GM19351 (cell line): ENCODE measurements around the gene ALPK3.

ENCODE experiments used
- ATAC-seq: cut with Tn5 transposase; IDR thresholded peaks from one replicate; pipeline ENCODE4 v1.9.1; 2021; ENCODE audit warnings: mild to moderate bottlenecking, moderate library complexity; ENCODE audit not compliant: unreplicated experiment

Gene ALPK3, protein sequence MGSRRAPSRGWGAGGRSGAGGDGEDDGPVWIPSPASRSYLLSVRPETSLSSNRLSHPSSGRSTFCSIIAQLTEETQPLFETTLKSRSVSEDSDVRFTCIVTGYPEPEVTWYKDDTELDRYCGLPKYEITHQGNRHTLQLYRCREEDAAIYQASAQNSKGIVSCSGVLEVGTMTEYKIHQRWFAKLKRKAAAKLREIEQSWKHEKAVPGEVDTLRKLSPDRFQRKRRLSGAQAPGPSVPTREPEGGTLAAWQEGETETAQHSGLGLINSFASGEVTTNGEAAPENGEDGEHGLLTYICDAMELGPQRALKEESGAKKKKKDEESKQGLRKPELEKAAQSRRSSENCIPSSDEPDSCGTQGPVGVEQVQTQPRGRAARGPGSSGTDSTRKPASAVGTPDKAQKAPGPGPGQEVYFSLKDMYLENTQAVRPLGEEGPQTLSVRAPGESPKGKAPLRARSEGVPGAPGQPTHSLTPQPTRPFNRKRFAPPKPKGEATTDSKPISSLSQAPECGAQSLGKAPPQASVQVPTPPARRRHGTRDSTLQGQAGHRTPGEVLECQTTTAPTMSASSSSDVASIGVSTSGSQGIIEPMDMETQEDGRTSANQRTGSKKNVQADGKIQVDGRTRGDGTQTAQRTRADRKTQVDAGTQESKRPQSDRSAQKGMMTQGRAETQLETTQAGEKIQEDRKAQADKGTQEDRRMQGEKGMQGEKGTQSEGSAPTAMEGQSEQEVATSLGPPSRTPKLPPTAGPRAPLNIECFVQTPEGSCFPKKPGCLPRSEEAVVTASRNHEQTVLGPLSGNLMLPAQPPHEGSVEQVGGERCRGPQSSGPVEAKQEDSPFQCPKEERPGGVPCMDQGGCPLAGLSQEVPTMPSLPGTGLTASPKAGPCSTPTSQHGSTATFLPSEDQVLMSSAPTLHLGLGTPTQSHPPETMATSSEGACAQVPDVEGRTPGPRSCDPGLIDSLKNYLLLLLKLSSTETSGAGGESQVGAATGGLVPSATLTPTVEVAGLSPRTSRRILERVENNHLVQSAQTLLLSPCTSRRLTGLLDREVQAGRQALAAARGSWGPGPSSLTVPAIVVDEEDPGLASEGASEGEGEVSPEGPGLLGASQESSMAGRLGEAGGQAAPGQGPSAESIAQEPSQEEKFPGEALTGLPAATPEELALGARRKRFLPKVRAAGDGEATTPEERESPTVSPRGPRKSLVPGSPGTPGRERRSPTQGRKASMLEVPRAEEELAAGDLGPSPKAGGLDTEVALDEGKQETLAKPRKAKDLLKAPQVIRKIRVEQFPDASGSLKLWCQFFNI (N-terminal part only)

DNA sequence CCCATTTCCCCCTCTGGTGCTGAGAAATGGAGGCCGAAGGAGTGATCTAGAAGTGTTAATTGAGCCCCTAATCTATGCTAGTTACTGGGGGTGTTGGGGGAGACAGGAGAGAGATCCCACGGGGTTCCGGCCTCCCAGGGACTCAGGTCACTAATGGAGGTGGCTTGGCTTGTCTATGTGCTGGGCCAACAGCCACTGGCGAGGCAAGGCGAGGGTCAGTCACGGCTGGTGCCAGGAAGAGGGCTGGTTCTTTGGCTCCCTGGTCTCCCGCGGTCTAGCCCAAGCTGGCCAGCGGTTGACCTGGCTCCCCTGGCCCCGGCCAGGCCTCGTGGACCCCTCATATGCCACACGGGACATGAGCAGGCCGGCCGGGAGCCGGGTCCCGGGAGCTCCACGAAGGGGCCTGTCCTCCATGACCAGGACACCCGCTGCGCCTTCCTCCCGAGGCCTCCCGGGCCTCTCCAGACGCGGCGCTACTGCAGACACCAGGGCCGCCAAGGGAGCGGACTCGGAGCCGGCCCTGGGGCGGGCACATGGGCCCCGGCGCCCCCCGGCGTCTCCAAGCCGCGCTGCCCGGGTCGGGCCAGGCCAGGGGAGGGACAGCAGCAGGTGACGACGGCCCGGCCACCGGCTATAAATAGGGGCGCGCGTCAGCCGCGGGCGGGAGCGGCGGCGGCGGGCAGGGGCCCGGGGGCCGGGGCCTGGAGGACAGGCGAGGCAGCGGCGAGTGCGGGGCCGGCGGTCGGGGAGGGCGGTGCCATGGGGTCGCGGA is at the start of gene ALPK3:
Gene ALPK3 (plus strand): TSS at position 663 of the 772 bp plus-strand sequence. CDS start 97 bp downstream, at position 760.
- no peak for ATAC-seq

DNA sequence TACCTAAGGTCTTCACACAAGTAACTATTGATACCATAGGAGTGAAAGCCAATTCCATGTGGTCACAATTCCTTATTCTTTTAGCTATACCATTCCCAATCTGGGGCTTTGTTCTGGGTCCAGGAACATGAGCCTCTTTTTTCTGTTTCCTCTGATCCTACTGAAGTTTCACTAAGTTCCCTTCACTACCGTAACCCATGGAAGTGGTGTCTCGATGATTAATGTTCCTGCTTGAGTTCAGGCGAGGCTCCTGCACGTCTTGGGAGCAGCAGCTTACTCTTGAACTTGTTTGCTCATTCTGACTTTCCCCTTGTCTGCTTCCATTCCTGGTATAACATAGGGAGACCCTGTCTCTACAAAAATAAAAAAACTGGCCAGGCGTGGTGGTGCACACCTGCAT is 45.1 kb upstream of the ALPK3 start:
- no peak for ATAC-seq

DNA sequence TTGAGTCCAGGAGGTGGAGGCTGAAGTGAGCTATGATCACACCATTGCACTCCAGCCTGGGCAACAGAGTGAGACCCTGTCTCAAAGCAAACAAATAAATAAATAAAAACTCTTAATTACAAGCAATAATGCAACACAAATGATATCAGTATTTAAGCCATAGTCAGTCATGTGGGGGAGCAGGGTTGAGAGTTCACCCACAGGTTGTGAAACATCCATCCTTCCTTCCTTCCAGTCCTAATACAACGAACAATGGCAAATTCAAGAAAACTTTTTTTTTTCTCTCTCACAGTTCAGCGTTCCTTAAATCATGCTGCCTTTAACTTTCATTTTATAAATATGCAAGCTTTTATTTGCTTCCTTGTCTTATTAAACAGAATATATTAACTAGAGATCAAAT is 44.7 kb upstream of the ALPK3 start:
- no peak for ATAC-seq

DNA sequence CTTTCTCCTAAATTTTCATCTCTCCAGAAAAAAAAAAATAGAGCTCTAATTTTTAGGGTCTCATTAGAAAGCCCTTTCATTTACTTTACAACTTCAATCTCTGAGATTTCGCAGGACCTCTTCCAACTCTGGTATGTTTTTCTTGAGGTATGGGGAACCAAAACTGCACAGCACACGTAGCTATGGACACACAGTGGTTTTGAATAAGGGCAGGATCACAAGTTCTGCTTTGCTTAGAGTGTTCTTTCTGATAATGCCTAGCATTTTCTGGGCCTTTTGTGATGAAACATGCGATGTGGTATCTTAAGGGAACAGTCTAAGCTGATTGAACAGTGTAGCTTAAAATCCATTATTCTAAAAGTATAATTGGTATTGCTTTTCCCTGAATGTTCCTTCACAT is 43.4 kb upstream of the ALPK3 start:
- no peak for ATAC-seq

DNA sequence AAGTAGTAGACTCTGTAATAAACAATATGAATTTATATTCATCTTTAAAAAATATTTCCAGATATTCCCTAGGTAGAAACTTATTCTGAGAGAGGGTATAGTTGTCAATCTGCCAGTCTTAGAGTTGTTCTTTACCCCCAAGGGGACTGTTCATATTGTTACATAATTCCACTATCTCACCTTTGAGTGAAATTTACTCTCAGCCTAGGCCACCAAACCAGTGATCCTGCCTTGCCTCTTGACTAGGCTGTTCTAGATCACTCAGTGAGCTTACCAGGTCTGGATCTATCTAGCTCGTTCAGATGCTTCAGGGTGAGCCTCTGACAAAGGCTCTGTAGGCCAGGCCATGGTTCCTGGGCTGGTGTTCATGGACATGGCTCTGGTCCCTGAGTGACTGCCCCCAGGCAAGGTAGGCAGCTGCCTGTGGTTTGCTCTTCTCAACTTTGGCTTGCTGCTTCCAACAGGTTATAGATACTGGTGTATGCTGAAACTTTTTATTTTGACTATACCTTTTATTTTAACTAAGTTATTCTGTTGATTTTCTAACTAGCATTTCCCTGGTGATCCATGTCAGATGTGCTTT is 41.2 kb upstream of the ALPK3 start:
- ATAC-seq: no peak

DNA sequence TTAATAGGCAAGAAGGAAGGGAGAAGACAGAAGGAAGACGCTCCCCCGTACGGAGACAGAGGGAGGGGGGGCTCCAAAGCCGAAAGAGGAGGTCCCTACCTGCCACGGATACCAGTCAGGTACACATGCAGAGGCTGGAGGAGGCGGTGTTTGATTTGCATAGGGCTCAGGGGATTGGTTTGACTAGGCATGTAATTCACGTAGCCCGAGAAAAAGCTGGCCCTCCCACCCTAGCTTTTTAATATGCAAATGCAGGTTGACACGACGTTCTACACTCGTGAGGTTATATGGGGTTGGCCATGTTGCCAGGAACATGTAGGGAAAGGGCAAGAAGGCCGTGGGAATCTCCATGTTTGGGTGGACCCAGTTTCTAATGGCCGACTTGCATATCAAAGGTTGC is 39.0 kb upstream of the ALPK3 start:
- ATAC-seq: no peak

DNA sequence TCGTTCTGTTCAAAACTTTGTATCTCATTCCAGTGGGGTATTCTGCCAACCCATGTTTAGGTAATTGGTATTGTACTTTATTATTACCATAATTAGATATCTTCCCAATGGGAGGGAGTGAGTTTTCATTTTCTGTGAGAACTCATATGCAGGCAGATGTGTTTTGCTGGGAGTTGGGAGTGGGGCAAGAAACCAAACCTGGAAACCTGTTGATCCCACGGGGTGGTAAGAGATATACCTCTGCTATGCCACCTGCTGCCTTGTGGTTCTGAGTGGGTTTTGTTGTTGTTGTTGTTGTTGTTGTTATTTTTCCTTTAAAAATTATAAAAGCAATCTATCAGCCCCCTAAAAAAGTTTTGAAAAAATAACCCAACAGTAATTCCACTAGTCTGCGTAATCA is 36.7 kb upstream of the ALPK3 start:
- no peak for ATAC-seq

DNA sequence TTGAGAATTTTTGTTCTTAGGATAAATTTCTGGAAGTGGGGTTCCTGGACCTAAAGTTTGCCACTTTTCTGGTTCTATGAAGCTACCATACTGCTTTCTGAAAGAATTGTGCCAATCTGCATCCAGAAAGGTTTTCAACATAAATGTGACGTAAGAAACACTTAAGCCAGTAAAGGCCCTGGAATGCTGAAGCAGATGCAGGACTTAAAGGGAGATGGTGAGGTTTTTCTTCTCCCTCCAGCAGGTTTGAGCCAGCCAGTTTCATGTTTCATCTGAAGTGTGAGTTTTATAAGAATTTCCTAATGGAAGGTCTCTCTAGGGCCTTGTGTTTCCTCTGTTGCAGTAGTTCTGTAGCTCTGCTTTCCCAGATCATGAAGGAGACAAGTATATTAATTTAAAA is 35.7 kb upstream of the ALPK3 start:
- ATAC-seq: no peak

DNA sequence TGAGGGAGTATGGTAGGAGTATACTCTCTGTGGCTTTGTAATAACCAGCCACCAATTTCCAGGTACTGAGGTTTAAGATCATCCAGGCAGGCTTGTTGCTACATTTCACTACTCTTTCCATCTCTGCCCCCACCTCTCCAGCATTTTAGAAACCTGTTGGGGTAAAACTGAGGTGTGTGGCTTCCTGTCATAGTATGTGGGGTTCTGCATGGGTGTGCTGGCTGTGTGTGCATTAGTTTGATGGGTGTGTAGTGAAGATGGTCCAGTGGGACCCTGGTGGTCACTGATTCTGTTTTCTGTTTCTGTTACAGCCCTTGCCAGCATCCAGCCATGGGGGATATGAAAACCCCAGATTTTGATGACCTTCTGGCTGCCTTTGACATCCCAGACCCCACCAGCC is 34.8 kb upstream of the ALPK3 start:
- ATAC-seq: no peak

DNA sequence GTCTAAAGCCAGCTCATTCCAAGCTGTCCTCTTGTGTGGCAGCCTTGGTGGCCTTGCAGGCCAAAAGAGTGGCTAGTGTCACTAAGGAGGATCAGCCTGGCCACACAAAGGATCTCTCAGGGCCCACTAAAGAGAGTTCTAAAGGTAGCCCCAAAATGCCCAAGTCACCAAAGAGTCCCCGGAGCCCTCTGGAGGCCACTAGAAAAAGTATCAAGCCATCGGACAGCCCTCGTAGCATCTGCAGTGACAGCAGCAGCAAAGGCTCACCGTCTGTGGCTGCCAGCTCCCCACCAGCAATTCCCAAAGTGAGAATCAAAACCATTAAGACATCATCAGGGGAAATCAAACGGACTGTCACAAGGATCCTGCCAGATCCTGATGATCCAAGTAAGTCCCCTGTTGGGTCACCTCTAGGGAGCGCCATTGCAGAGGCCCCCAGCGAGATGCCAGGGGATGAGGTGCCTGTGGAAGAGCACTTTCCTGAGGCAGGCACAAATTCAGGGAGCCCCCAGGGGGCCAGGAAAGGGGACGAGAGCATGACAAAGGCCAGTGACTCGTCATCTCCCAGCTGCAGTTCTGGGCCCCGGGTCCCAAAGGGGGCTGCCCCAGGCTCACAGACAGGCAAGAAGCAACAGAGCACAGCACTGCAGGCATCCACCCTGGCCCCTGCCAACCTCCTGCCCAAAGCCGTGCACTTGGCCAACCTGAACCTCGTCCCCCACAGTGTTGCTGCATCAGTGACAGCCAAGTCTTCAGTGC is 33.5 kb upstream of the ALPK3 start:
- ATAC-seq: no peak

DNA sequence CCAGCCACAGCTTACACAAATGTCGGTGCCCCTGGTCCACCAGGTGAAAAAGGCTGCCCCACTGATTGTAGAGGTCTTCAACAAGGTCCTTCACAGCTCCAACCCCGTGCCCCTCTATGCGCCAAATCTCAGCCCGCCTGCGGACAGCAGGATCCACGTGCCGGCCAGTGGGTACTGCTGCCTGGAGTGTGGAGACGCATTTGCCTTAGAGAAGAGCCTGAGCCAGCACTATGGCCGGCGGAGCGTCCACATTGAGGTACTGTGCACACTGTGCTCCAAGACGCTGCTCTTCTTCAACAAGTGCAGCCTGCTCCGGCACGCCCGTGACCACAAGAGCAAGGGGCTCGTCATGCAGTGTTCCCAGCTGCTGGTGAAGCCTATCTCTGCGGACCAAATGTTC is 32.9 kb upstream of the ALPK3 start:
- no peak for ATAC-seq

DNA sequence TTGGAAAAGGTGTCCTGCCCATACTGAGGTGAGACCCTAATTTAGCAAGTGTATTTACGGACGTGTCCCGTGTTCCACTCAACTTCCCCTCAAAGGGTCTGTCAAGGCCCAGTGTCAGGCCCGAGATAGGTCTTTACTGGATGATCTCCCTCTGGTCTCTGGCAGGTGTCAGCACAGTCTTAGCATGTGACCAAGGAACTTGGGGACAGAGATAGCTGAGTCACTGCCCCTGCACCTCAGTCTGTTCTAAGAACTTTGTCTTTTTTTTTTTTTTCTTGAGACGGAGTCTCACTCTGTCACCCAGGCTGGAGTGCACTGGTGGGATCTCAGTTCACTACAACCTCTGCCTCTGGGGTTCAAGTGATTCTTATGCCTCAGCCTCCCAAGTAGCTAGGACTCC is 32.1 kb upstream of the ALPK3 start:
- no peak for ATAC-seq

DNA sequence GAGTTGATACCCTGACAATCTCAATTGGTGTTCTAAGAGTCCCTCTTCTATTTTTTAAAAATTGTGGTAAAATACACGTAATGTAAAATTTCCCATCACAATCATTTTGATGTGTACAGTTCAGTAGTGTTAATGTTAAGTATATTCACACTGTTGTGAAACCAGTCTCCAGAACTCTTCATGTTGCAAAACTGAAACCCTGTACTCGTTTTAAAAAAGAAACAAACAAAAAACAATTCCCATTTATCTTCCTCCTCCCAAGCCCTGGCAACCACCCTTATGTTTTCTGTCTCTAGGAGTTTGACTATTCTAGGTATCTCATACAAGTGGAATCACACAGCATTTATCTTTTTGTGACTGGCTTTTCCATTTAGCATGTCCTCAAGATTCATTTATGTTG is 28.7 kb upstream of the ALPK3 start:
- no peak for ATAC-seq

DNA sequence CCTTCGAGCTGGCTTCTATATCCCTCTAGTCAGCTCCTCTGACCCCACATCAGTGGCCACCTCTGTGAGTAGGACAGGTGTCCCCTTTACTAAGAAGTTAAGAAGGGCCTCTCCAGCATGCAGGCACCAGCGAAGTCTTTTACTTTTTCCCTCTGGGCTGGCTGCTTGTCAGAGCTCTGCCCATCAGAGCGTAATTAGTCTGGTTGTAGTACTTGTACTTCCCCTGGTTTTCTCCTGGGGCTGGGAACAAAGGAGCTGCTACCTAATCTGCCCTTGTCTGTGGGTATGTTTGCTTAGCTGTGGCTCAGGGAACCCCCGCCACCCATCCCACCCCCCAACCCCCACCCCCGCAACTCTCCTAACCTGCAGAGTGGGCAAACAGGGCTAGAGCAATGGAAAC is 27.4 kb upstream of the ALPK3 start:
- ATAC-seq: no peak

DNA sequence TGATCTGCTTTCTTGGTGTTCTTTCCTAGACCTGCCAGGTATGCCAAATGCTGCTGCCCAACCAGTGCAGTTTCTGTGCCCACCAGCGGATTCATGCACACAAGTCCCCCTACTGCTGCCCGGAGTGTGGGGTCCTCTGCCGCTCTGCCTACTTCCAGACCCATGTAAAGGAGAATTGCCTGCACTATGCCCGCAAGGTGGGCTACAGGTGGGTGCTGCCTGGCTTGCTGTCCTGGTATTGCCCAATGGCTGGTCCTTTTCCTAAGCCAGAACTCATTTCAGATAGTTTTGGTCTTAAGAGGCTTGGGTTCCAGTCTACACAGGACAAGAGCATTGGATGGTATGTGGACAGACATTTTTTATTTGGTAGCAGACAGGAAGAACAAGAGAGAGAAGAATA is 26.5 kb upstream of the ALPK3 start:
- ATAC-seq: no peak

DNA sequence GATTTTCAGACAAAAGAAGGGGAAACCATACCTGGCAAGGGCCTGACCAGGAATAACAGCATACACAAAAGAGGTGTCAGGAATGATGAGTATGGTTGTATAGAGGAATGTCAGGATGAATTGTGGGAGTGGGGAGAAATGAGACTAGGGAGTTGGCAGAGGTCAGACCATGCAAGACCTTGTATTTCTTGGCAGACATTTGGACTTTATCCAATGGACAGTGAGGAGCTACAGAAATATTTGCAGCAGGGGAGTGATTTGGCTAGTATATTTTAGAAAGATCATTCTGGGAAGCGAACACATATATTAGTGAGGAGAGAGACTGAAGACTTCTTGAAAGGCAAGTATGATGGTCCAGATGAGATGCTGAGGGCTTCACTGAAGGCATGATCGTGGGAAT is 25.4 kb upstream of the ALPK3 start:
- no peak for ATAC-seq

DNA sequence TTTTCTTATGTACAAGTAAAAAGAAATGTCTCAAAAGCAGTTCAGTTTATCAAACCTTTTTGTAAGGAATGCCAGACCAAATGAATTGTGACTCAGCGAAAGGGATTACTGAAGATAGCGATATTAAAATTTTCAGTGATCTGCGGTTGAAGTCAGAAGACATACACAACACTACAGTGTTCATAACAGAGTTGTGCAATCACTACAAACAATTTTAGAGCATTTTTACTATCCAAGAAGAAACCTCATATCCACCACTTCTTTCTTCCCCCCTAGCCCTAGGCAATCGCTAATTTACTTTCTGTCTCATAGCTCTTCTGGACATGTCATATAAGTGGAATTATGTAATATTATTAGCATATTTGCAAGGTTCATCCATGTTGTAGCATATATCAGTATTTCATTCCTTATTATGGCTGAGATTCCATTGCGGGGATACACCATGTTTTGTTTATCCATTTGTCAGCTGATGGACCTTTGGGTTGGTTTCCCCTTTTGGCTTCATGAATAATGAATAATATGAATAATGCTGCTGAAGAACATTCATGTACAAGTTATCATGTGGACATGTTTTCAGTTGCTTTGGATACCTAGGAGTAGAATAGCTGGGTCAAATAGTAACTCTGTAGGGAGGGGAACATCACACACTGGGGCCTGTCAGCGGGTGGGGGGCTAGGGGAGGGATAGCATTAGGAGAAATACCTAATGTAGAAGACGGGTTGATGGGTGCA is 23.6 kb upstream of the ALPK3 start:
- no peak for ATAC-seq

DNA sequence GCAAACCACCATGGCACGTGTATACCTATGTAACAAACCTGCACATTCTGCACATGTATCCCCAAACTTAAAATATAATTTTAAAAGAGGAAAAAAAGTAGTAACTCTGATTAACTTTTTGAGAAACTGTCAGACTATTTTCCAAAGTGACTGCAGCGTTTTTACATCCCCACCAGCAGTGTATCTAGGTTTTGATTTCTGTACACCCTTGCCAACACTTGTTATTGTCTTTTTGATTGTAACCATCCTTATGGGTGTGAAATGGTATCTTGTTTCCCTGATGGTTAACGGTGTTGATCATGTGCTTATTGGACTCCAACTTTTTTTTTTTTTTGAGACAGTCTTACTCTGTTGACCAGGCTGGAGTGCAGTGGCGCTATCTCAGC is 23.0 kb upstream of the ALPK3 start:
- ATAC-seq: no peak

DNA sequence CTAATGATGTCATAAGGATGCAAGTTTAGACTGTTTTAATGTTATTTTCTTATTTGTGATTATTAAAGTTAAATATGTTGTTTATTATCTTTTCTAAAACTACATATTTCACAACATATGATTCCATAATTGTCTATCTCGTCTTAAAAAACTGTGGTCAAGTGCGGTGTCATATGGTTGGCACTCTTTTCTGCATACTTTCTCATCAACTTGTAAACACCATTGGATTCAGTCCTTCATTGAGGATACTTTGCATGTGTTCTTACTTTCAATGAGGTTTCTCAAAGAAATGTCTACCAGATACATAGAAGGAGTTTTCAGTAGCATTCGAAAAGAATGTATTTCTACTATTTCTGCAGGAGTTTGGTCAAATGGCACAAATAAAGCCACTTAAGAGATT is 22.0 kb upstream of the ALPK3 start:
- ATAC-seq: no peak
